ENCODE data around the gene LRRK2.

Gene LRRK2

DNA sequence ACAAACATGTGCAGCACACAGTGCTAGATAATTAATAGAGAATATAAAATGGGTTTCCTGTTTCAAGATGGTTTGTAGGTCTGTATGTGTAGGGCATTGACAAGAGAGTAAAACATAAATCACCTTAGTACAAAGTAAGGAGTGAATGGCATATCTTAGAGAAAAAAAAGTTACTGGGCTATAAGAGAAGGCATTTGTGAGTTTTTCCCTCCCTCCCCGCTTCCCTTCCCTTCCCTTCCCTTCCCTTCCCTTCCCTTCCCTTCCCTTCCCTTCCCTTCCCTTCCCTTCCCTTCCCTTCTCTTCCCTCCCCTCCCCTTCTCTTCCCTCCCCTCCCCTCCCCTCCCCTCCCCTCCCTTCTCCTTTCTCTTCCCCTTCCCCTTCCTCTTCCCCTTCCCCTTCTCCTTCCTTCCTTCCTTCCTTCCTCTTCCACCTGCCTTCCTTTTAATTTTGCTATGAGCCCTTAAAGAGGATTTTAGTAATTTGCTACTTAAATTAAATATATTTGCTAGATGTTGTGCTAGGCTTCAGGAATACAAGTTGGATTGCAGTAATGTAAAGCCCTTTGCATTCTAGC is 57.1 kb downstream of the LRRK2 start:
- DNase-seq (ENCODE audit: low read depth), result no peak
- no peak overlapping the region for H3K4me3 ChIP-seq (ENCODE audit: low read depth, low read length)
- TF ChIP-seq, protein P1, sequence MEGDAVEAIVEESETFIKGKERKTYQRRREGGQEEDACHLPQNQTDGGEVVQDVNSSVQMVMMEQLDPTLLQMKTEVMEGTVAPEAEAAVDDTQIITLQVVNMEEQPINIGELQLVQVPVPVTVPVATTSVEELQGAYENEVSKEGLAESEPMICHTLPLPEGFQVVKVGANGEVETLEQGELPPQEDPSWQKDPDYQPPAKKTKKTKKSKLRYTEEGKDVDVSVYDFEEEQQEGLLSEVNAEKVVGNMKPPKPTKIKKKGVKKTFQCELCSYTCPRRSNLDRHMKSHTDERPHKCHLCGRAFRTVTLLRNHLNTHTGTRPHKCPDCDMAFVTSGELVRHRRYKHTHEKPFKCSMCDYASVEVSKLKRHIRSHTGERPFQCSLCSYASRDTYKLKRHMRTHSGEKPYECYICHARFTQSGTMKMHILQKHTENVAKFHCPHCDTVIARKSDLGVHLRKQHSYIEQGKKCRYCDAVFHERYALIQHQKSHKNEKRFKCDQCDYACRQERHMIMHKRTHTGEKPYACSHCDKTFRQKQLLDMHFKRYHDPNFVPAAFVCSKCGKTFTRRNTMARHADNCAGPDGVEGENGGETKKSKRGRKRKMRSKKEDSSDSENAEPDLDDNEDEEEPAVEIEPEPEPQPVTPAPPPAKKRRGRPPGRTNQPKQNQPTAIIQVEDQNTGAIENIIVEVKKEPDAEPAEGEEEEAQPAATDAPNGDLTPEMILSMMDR (IDR thresholded peaks at IDR 0.05; ENCODE audit: low read depth, low read length, missing control alignments), result no peak

DNA sequence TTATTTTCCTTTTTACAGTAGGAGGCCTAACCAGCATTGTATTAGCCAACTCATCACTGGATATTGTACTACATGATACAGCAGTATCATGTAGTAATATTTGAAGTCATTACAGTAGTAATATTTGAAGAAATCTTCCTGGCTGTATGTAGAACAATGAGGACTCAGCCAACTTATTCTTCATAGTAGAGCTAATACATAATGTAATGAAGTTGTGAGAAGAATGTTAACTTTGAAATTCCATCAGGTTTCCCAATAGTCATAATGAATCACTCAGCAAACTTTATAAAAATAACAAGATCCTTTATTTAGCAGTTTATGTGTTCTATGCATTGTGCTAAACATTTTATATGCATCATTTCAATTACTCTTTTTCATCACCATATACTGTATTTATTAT is 61.8 kb downstream of the LRRK2 start:
- TF ChIP-seq, protein P1 (IDR thresholded peaks at IDR 0.05; ENCODE audit: low read depth, low read length, missing control alignments), result no peak
- no peak for DNase-seq (ENCODE audit: low read depth)
- in situ Hi-C loops (cut with HindIII; ENCODE audit: low sequenced_read_pairs), result no loop called here
- H3K4me3 ChIP-seq (ENCODE audit: low read depth, low read length), result no peak overlapping the region

More for the DNA sequence above, 57.1 kb downstream of the LRRK2 start:
- in situ Hi-C loops (cut with HindIII; ENCODE audit: low sequenced_read_pairs), result no loop called here

DNA sequence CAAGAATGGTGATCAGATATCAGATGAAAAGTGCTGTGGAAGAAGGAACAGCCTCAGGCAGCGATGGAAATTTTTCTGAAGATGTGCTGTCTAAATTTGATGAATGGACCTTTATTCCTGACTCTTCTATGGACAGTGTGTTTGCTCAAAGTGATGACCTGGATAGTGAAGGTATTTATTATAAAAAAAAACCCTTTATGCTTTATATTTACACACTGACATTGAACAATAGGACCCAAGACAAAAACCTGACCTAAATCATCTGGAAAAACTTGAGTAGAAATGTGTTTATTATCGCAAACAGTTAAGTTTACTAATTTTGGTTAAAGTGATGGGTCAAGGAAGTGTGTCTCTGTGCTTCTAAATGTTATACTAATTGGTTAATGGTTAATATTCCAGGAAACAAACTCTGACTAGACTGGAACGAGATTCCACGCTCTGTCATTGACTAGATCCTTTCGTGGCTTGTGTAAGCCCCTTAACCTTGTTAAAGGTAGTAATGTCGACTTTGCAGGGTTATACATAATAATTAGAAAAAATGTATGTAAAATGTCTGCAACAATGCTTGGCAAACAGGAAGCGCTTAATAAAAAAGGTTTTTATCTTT is 62.7 kb downstream of the LRRK2 start:
- DNase-seq (ENCODE audit: low read depth), result no peak
- in situ Hi-C loops (cut with HindIII; ENCODE audit: low sequenced_read_pairs), result no loop called here
- TF ChIP-seq, protein P1 (IDR thresholded peaks at IDR 0.05; ENCODE audit: low read depth, low read length, missing control alignments), result no peak
- no peak overlapping the region for H3K4me3 ChIP-seq (ENCODE audit: low read depth, low read length)

DNA sequence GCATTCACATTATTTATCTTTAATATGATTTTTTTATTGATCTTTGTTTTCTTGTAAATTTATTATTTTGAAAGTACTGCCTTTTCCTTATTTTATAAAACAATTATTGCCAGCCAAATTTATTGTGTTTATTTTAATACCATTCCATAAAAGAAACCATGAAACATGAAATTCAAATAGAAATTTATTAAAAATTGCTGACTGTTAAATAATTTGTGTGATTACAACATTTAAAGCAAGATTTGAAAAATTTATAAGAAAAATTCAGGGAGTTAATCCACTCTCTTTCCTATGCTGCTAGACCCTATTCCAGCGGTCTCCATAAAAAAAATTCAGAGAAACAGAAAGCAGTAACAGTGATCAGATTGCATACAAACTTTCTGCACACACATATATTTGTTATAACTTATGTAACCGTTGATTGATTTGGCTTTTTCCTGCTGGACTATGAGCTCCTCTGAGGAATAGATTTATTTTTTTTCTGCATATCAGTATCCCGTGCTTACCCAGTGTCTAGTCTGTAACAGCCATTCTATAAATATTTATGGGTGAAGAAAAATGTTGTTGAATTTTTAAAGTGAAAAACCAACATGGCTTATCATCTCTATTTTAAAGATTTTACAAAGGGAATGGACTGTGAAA is 68.1 kb downstream of the LRRK2 start:
- in situ Hi-C loops (cut with HindIII; ENCODE audit: low sequenced_read_pairs), result no loop called here
- H3K4me3 ChIP-seq (ENCODE audit: low read depth, low read length), result no peak overlapping the region
- DNase-seq (ENCODE audit: low read depth), result no peak
- TF ChIP-seq, protein P1 (IDR thresholded peaks at IDR 0.05; ENCODE audit: low read depth, low read length, missing control alignments), result no peak

DNA sequence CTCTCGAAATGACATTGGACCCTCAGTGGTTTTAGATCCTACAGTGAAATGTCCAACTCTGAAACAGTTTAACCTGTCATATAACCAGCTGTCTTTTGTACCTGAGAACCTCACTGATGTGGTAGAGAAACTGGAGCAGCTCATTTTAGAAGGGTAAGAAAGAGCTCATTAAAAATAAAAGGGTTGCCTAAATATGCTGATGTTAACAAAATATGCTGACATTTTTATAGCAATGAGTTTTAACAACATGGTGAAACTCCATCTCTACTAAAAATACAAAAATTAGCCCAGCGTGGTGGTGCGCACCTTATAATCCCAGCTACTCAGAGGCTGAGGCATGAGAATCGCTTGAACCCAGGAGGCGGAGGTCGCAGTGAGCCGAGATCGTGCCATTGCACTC is 73.5 kb downstream of the LRRK2 start:
- DNase-seq (ENCODE audit: low read depth), result no peak
- no peak overlapping the region for H3K4me3 ChIP-seq (ENCODE audit: low read depth, low read length)
- in situ Hi-C loops (cut with HindIII; ENCODE audit: low sequenced_read_pairs), result no loop called here
- TF ChIP-seq, protein P1 (IDR thresholded peaks at IDR 0.05; ENCODE audit: low read depth, low read length, missing control alignments), result no peak

DNA sequence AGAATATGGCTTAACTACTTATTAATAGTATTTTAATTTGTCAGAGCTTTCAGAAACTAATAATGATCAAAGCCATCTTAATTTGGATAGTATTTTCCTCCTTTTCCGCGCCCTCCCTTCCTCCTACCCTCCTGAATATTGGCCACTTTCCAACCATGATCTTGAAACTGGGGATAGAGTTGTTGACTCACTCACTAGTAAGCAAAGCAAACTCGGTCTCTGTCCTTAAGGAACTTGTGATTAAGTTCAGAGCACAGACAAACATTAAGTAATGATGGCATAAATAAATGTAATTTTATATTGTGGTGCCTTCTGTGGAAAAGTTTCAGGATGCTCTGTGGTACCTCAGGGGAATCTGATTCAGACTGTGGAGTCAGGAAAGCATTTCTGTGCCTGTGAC is 75.7 kb downstream of the LRRK2 start:
- in situ Hi-C loops (cut with HindIII; ENCODE audit: low sequenced_read_pairs), result no loop called here
- H3K4me3 ChIP-seq (ENCODE audit: low read depth, low read length), result no peak overlapping the region
- no peak for DNase-seq (ENCODE audit: low read depth)
- TF ChIP-seq, protein P1 (IDR thresholded peaks at IDR 0.05; ENCODE audit: low read depth, low read length, missing control alignments), result no peak
